NCI-H2107 (cell line): ENCODE data around the gene PRR3.
"Not testable (repeated sequence)": the region's sequence is repeated elsewhere in the genome, so short reads cannot be mapped to it uniquely, and the experiment has no call there.

Experiments
- DNase-seq: peaks from one replicate; lab custom pipeline; 2025; lab: John Stamatoyannopoulos, UW

PRR3 gene

GRCh38 chr6:30556906-30557682, at the start of gene PRR3:
Gene PRR3, plus strand, starts transcription at chr6:30557295. Its CDS starts 50 bp downstream, at chr6:30557345.
- DNase-seq = peak; percentile 62

- DNase-seq = no peak
These were observed 49.0 kb upstream of the PRR3 start for GRCh38 chr6:30507849-30508827.

- DNase-seq = no peak
These were observed 48.0 kb upstream of the PRR3 start for GRCh38 chr6:30508890-30509736.

GRCh38 chr6:30510419-30511168, 46.5 kb upstream of the PRR3 start:
- no peak for DNase-seq

GRCh38 chr6:30511169-30511546, 45.9 kb upstream of the PRR3 start:
- DNase-seq = no peak

GRCh38 chr6:30513451-30513850, 43.6 kb upstream of the PRR3 start:
- no peak for DNase-seq

- no peak for DNase-seq
These were observed 42.0 kb upstream of the PRR3 start for GRCh38 chr6:30515106-30515505.

- peak; percentile 9 for DNase-seq
These were observed 40.9 kb upstream of the PRR3 start for GRCh38 chr6:30515944-30516753.

GRCh38 chr6:30516754-30517076, 40.4 kb upstream of the PRR3 start:
- not testable (repeated sequence) for DNase-seq

GRCh38 chr6:30517767-30518504, 39.2 kb upstream of the PRR3 start:
- not testable (repeated sequence) for DNase-seq

GRCh38 chr6:30518505-30519145, 38.5 kb upstream of the PRR3 start:
- DNase-seq = not testable (repeated sequence)

GRCh38 chr6:30520522-30520921, 36.6 kb upstream of the PRR3 start:
- DNase-seq = no peak

GRCh38 chr6:30521082-30521481, 36.0 kb upstream of the PRR3 start:
- not testable (repeated sequence) for DNase-seq

- not testable (repeated sequence) for DNase-seq
These were observed 35.1 kb upstream of the PRR3 start for GRCh38 chr6:30521952-30522351.

GRCh38 chr6:30526444-30526843, 30.7 kb upstream of the PRR3 start:
- DNase-seq = not testable (repeated sequence)

GRCh38 chr6:30529349-30529875, 27.7 kb upstream of the PRR3 start:
- DNase-seq = not testable (repeated sequence)

- no peak for DNase-seq
These were observed 27.1 kb upstream of the PRR3 start for GRCh38 chr6:30530014-30530413.

- no peak for DNase-seq
These were observed 23.4 kb upstream of the PRR3 start for GRCh38 chr6:30533460-30534294.
